IPS-15b (cell line): ENCODE data around the gene EIF2S1.
A peak's percentile ranks its signal among the peaks of the same experiment; 100 is the strongest.
"Not testable (repeated sequence)": the region's sequence is repeated elsewhere in the genome, so short reads cannot be mapped to it uniquely, and the experiment has no call there.

ENCODE experiments used
- H3K27me3 ChIP-seq: one replicate; pipeline ENCODE4 v1.6.1; 2013; ENCODE audit warnings: low read length; ENCODE audit not compliant: control insufficient read depth, insufficient read depth
- H3K36me3 ChIP-seq: one replicate; pipeline ENCODE4 v1.6.1; 2013; ENCODE audit warnings: low read length; ENCODE audit not compliant: control insufficient read depth, insufficient read depth
- H3K4me1 ChIP-seq: one replicate; pipeline ENCODE4 v1.6.1; 2013; ENCODE audit warnings: mild to moderate bottlenecking, low read length; ENCODE audit not compliant: control insufficient read depth, insufficient read depth
- H3K4me3 ChIP-seq: one replicate; pipeline ENCODE4 v1.5.1; 2013; ENCODE audit warnings: low read depth, low read length
- H3K9ac ChIP-seq: one replicate; pipeline ENCODE4 v1.6.1; 2013; ENCODE audit warnings: low read depth, mild to moderate bottlenecking, low read length
- H3K9me3 ChIP-seq: one replicate; pipeline ENCODE4 v1.6.1; 2013; ENCODE audit warnings: mild to moderate bottlenecking, low read length; ENCODE audit not compliant: control insufficient read depth, insufficient read depth

The EIF2S1 gene

GRCh38 chr14:67397536-67397935 lies 37.4 kb downstream of the EIF2S1 start:
- H3K4me3 ChIP-seq: no peak overlapping the region
- no peaks in the 10 kb centered on the region for H3K9me3 ChIP-seq
- no peaks in the 10 kb centered on the region for H3K4me1 ChIP-seq
- H3K9ac ChIP-seq: no peak overlapping the region
- H3K36me3 ChIP-seq: no peaks in the 10 kb centered on the region
- no peaks in the 10 kb centered on the region for H3K27me3 ChIP-seq

- Histone ChIP-seq H3K4me1 (no peaks in the 10 kb centered on the region), H3K36me3 (no peaks in the 10 kb centered on the region), H3K27me3 (no peaks in the 10 kb centered on the region), H3K9me3 (no peaks in the 10 kb centered on the region), H3K4me3 (no peak overlapping the region), H3K9ac (no peak overlapping the region)
Measured at GRCh38 chr14:67400434-67400833, 40.3 kb downstream of the EIF2S1 start.

GRCh38 chr14:67405771-67406170 lies 45.6 kb downstream of the EIF2S1 start:
- H3K27me3 ChIP-seq: peaks cover 4% of the 10 kb centered on the region
- no peak overlapping the region for H3K9ac ChIP-seq
- no peaks in the 10 kb centered on the region for H3K36me3 ChIP-seq
- no peaks in the 10 kb centered on the region for H3K9me3 ChIP-seq
- no peak overlapping the region for H3K4me3 ChIP-seq
- no peaks in the 10 kb centered on the region for H3K4me1 ChIP-seq

- H3K4me1 ChIP-seq, H3K4me3 ChIP-seq, H3K9me3 ChIP-seq, H3K9ac ChIP-seq, H3K36me3 ChIP-seq: not testable (repeated sequence)
- peaks cover 28% of the 10 kb centered on the region for H3K27me3 ChIP-seq
Measured at GRCh38 chr14:67408122-67408801, 48.1 kb downstream of the EIF2S1 start.

GRCh38 chr14:67409461-67409860 lies 49.3 kb downstream of the EIF2S1 start:
- Histone ChIP-seq H3K27me3 (peaks cover 30% of the 10 kb centered on the region), H3K4me3 (no peak overlapping the region), H3K9ac (no peak overlapping the region), H3K36me3 (no peaks in the 10 kb centered on the region), H3K4me1 (no peaks in the 10 kb centered on the region), H3K9me3 (no peaks in the 10 kb centered on the region)

- Histone ChIP-seq H3K9me3 (no peaks in the 10 kb centered on the region), H3K4me3 (no peak overlapping the region), H3K27me3 (peaks cover 30% of the 10 kb centered on the region), H3K36me3 (no peaks in the 10 kb centered on the region), H3K4me1 (no peaks in the 10 kb centered on the region), H3K9ac (no peak overlapping the region)
Measured at GRCh38 chr14:67410313-67410712, 50.2 kb downstream of the EIF2S1 start.

GRCh38 chr14:67411370-67411769 lies 51.2 kb downstream of the EIF2S1 start:
- H3K4me3 ChIP-seq: peak overlapping the region; percentile 62
- H3K27me3 ChIP-seq: peaks cover 30% of the 10 kb centered on the region
- H3K9ac ChIP-seq: no peak overlapping the region
- H3K9me3 ChIP-seq: no peaks in the 10 kb centered on the region
- no peaks in the 10 kb centered on the region for H3K36me3 ChIP-seq
- no peaks in the 10 kb centered on the region for H3K4me1 ChIP-seq

- Histone ChIP-seq H3K9me3 (no peaks in the 10 kb centered on the region), H3K4me3 (peak within 1 kb of the TSS; percentile 62), H3K9ac (peak within 1 kb of the TSS; percentile 60), H3K36me3 (no peaks in the 10 kb centered on the region), H3K27me3 (peaks cover 30% of the 10 kb centered on the region), H3K4me1 (no peaks in the 10 kb centered on the region)
Measured at GRCh38 chr14:67411820-67412421, 51.8 kb downstream of the EIF2S1 start, which contains the start of gene PLEK2. Gene PLEK2 (minus strand): TSS chr14:67412165. CDS start chr14:67412059, 106 bp downstream.

GRCh38 chr14:67413806-67414769 lies 54.0 kb downstream of the EIF2S1 start:
- Histone ChIP-seq H3K36me3 (no peaks in the 10 kb centered on the region), H3K4me3 (no peak overlapping the region), H3K4me1 (no peaks in the 10 kb centered on the region), H3K27me3 (peaks cover 30% of the 10 kb centered on the region), H3K9me3 (no peaks in the 10 kb centered on the region), H3K9ac (no peak overlapping the region)

GRCh38 chr14:67415610-67416009 lies 55.5 kb downstream of the EIF2S1 start:
- H3K36me3 ChIP-seq, H3K4me1 ChIP-seq, H3K9me3 ChIP-seq, H3K9ac ChIP-seq, H3K4me3 ChIP-seq: not testable (repeated sequence)
- peaks cover 28% of the 10 kb centered on the region for H3K27me3 ChIP-seq

GRCh38 chr14:67416085-67416484 lies 56.0 kb downstream of the EIF2S1 start:
- Histone ChIP-seq H3K9me3 (no peaks in the 10 kb centered on the region), H3K4me1 (no peaks in the 10 kb centered on the region), H3K9ac (no peak overlapping the region), H3K36me3 (no peaks in the 10 kb centered on the region), H3K4me3 (no peak overlapping the region), H3K27me3 (peaks cover 24% of the 10 kb centered on the region)
